T follicular helper cell (primary cell): Measurements from ENCODE around the gene ACACA.
A peak's percentile ranks its signal among the peaks of the same experiment; 100 is the strongest.
"Not testable (repeated sequence)": the region's sequence is repeated elsewhere in the genome, so short reads cannot be mapped to it uniquely, and the experiment has no call there.

Experiments used
- DNase-seq: peaks from one replicate; pipeline ENCODE4 v3.0.0-alpha.2; 2020; ENCODE audit warnings: low read depth
- total RNA-seq, 2 experiments: gene quantifications; one replicate each; lab custom pipeline; 2026; lab: John Stamatoyannopoulos, UW

ACACA gene
- 44.9 to 99.8 reads per million in 2 experiments for total RNA-seq

GRCh38 chr17:37406635-37407461, at the start of gene ACACA, which contains the start of gene TADA2A:
Gene ACACA, minus strand, starts transcription at chr17:37406836. Its CDS starts 537 bp downstream, at chr17:37406299.
Gene TADA2A, plus strand, starts transcription at chr17:37406886. Its CDS starts 4,480 bp downstream, at chr17:37411366.
- DNase-seq: peak; percentile 45

GRCh38 chr17:37450112-37450511, 43.5 kb upstream of the ACACA start:
- no peak for DNase-seq

- no peak for DNase-seq
These were observed 41.0 kb upstream of the ACACA start for GRCh38 chr17:37447641-37448040.

- no peak for DNase-seq
These were observed 39.4 kb upstream of the ACACA start for GRCh38 chr17:37446027-37446426.

GRCh38 chr17:37441369-37442014, 34.9 kb upstream of the ACACA start:
- not testable (repeated sequence) for DNase-seq

- no peak for DNase-seq
These were observed 33.8 kb upstream of the ACACA start for GRCh38 chr17:37440424-37440823.

- no peak for DNase-seq
These were observed 31.5 kb upstream of the ACACA start for GRCh38 chr17:37438141-37438540.

- DNase-seq: no peak
These were observed 26.0 kb upstream of the ACACA start for GRCh38 chr17:37432671-37433070.

GRCh38 chr17:37430051-37430627, 23.5 kb upstream of the ACACA start:
- DNase-seq: no peak

GRCh38 chr17:37429453-37429852, 22.8 kb upstream of the ACACA start:
- DNase-seq: no peak

- no peak for DNase-seq
These were observed 22.4 kb upstream of the ACACA start for GRCh38 chr17:37429039-37429438.

GRCh38 chr17:37425268-37425667, 18.6 kb upstream of the ACACA start:
- DNase-seq: no peak

- no peak for DNase-seq
These were observed 16.5 kb upstream of the ACACA start for GRCh38 chr17:37422971-37423625.

GRCh38 chr17:37417852-37418251, 11.2 kb upstream of the ACACA start:
- DNase-seq: no peak

GRCh38 chr17:37413875-37414519, 7.4 kb upstream of the ACACA start:
- no peak for DNase-seq

- DNase-seq: no peak
These were observed 3.7 kb upstream of the ACACA start for GRCh38 chr17:37410357-37410756.

GRCh38 chr17:37408145-37408479, 1.5 kb upstream of the ACACA start:
- DNase-seq: not testable (repeated sequence)

- DNase-seq: no peak
These were observed 541 bp downstream of the ACACA start for GRCh38 chr17:37405955-37406634.

GRCh38 chr17:37405522-37405921, 1.1 kb downstream of the ACACA start:
- DNase-seq: not testable (repeated sequence)

GRCh38 chr17:37400505-37400904, 6.1 kb downstream of the ACACA start:
- DNase-seq: no peak

GRCh38 chr17:37399265-37399803, 7.3 kb downstream of the ACACA start:
- no peak for DNase-seq
